Measurements from ENCODE around the gene DACT2. TPM values are rescaled to one million over a fixed set of nuclear protein-coding genes. Genes with fewer than 3 reads are reported as not detected.
"Not testable (repeated sequence)": the region's sequence is repeated elsewhere in the genome, so short reads cannot be mapped to it uniquely, and the experiment has no call there.

DACT2 gene
- total RNA-seq, 2 donors from 2014 or later: not detected

- H3K27me3 Mint-ChIP-seq: peaks cover 10% of the 10 kb centered on the region
- H3K9me3 ChIP-seq (ENCODE audit: control insufficient read depth, low read length, poor library complexity, severe bottlenecking): no peaks in the 10 kb centered on the region
- H3K4me3 Mint-ChIP-seq: no peak overlapping the region
- H3K36me3 Mint-ChIP-seq (ENCODE audit: low read depth): no peaks in the 10 kb centered on the region
- no peak overlapping the region for H3K27ac Mint-ChIP-seq
- H3K4me1 Mint-ChIP-seq: no peaks in the 10 kb centered on the region
- DNase-seq (no peak), ATAC-seq (no peak)
Measured at GRCh38 chr6:168361766-168362165, 42.2 kb upstream of the DACT2 start.

- H3K27me3 Mint-ChIP-seq: peaks cover 26% of the 10 kb centered on the region
- no peaks in the 10 kb centered on the region for H3K36me3 Mint-ChIP-seq (ENCODE audit: low read depth)
- ATAC-seq (no peak), DNase-seq (no peak)
- H3K9me3 ChIP-seq (ENCODE audit: control insufficient read depth, low read length, poor library complexity, severe bottlenecking): no peaks in the 10 kb centered on the region
- peaks cover 3% of the 10 kb centered on the region for H3K4me1 Mint-ChIP-seq
- H3K4me3 Mint-ChIP-seq: no peak overlapping the region
- H3K27ac Mint-ChIP-seq: no peak overlapping the region
Measured at GRCh38 chr6:168359794-168360193, 40.2 kb upstream of the DACT2 start.

- Mint-ChIP-seq H3K27me3 (peaks cover 23% of the 10 kb centered on the region), H3K4me1 (peaks cover 3% of the 10 kb centered on the region)
- no peak for ATAC-seq
Measured at GRCh38 chr6:168358842-168359420, 39.4 kb upstream of the DACT2 start.

GRCh38 chr6:168356872-168357271, 37.3 kb upstream of the DACT2 start:
- not testable (repeated sequence) for ATAC-seq; H3K4me1 Mint-ChIP-seq; H3K9me3 ChIP-seq (ENCODE audit: control insufficient read depth, low read length, poor library complexity, severe bottlenecking); H3K36me3 Mint-ChIP-seq (ENCODE audit: low read depth); H3K4me3 Mint-ChIP-seq; H3K27ac Mint-ChIP-seq; DNase-seq
- peaks cover 26% of the 10 kb centered on the region for H3K27me3 Mint-ChIP-seq

More at GRCh38 chr6:168358842-168359420, 39.4 kb upstream of the DACT2 start:
- H3K9me3 ChIP-seq (ENCODE audit: control insufficient read depth, low read length, poor library complexity, severe bottlenecking): no peaks in the 10 kb centered on the region
- Mint-ChIP-seq H3K27ac (no peak overlapping the region), H3K4me3 (no peak overlapping the region), H3K36me3 (ENCODE audit: low read depth) (no peaks in the 10 kb centered on the region)
- DNase-seq: no peak

GRCh38 chr6:168355716-168356522, 36.3 kb upstream of the DACT2 start:
- no peak overlapping the region for H3K4me3 Mint-ChIP-seq
- peaks cover 30% of the 10 kb centered on the region for H3K27me3 Mint-ChIP-seq
- DNase-seq (no peak), ATAC-seq (no peak)
- H3K27ac Mint-ChIP-seq: no peak overlapping the region
- H3K36me3 Mint-ChIP-seq (ENCODE audit: low read depth): no peaks in the 10 kb centered on the region
- H3K4me1 Mint-ChIP-seq: peaks cover 3% of the 10 kb centered on the region
- no peaks in the 10 kb centered on the region for H3K9me3 ChIP-seq (ENCODE audit: control insufficient read depth, low read length, poor library complexity, severe bottlenecking)

GRCh38 chr6:168354338-168354737, 34.8 kb upstream of the DACT2 start:
- DNase-seq (no peak), ATAC-seq (no peak)
- no peaks in the 10 kb centered on the region for H3K36me3 Mint-ChIP-seq (ENCODE audit: low read depth)
- no peak overlapping the region for H3K4me3 Mint-ChIP-seq
- H3K27ac Mint-ChIP-seq: no peak overlapping the region
- H3K4me1 Mint-ChIP-seq: peaks cover 3% of the 10 kb centered on the region
- no peaks in the 10 kb centered on the region for H3K9me3 ChIP-seq (ENCODE audit: control insufficient read depth, low read length, poor library complexity, severe bottlenecking)
- peaks cover 34% of the 10 kb centered on the region for H3K27me3 Mint-ChIP-seq

GRCh38 chr6:168353041-168353440, 33.5 kb upstream of the DACT2 start:
- no peaks in the 10 kb centered on the region for H3K9me3 ChIP-seq (ENCODE audit: control insufficient read depth, low read length, poor library complexity, severe bottlenecking)
- Mint-ChIP-seq H3K27me3 (peaks cover 34% of the 10 kb centered on the region), H3K27ac (no peak overlapping the region), H3K4me1 (peaks cover 3% of the 10 kb centered on the region), H3K36me3 (ENCODE audit: low read depth) (no peaks in the 10 kb centered on the region), H3K4me3 (no peak overlapping the region)
- DNase-seq (no peak), ATAC-seq (no peak)

GRCh38 chr6:168352096-168352495, 32.5 kb upstream of the DACT2 start:
- no peaks in the 10 kb centered on the region for H3K36me3 Mint-ChIP-seq (ENCODE audit: low read depth)
- no peak overlapping the region for H3K4me3 Mint-ChIP-seq
- DNase-seq: no peak
- H3K27ac Mint-ChIP-seq: no peak overlapping the region
- H3K9me3 ChIP-seq (ENCODE audit: control insufficient read depth, low read length, poor library complexity, severe bottlenecking): no peaks in the 10 kb centered on the region
- peaks cover 3% of the 10 kb centered on the region for H3K4me1 Mint-ChIP-seq
- ATAC-seq: no peak
- peaks cover 38% of the 10 kb centered on the region for H3K27me3 Mint-ChIP-seq

GRCh38 chr6:168349718-168350210, 30.2 kb upstream of the DACT2 start:
- no peak overlapping the region for H3K4me3 Mint-ChIP-seq
- DNase-seq (no peak), ATAC-seq (no peak)
- no peak overlapping the region for H3K27ac Mint-ChIP-seq
- H3K9me3 ChIP-seq (ENCODE audit: control insufficient read depth, low read length, poor library complexity, severe bottlenecking): no peaks in the 10 kb centered on the region
- H3K27me3 Mint-ChIP-seq: peaks cover 33% of the 10 kb centered on the region
- H3K36me3 Mint-ChIP-seq (ENCODE audit: low read depth): peaks cover 4% of the 10 kb centered on the region
- no peaks in the 10 kb centered on the region for H3K4me1 Mint-ChIP-seq

- Mint-ChIP-seq H3K36me3 (ENCODE audit: low read depth) (peaks cover 5% of the 10 kb centered on the region), H3K27me3 (peaks cover 44% of the 10 kb centered on the region), H3K4me3 (no peak overlapping the region), H3K4me1 (no peaks in the 10 kb centered on the region), H3K27ac (no peak overlapping the region)
- ATAC-seq: no peak
- H3K9me3 ChIP-seq (ENCODE audit: control insufficient read depth, low read length, poor library complexity, severe bottlenecking): no peaks in the 10 kb centered on the region
- no peak for DNase-seq
Measured at GRCh38 chr6:168348186-168348585, 28.6 kb upstream of the DACT2 start.

GRCh38 chr6:168347615-168348014, 28.0 kb upstream of the DACT2 start:
- Mint-ChIP-seq H3K4me3 (no peak overlapping the region), H3K27me3 (peaks cover 42% of the 10 kb centered on the region), H3K36me3 (ENCODE audit: low read depth) (peaks cover 5% of the 10 kb centered on the region), H3K4me1 (no peaks in the 10 kb centered on the region), H3K27ac (no peak overlapping the region)
- DNase-seq: no peak
- H3K9me3 ChIP-seq (ENCODE audit: control insufficient read depth, low read length, poor library complexity, severe bottlenecking): no peaks in the 10 kb centered on the region
- ATAC-seq: no peak

- Mint-ChIP-seq H3K27ac (no peak overlapping the region), H3K4me3 (no peak overlapping the region), H3K27me3 (peaks cover 46% of the 10 kb centered on the region), H3K36me3 (ENCODE audit: low read depth) (peaks cover 5% of the 10 kb centered on the region), H3K4me1 (no peaks in the 10 kb centered on the region)
- ATAC-seq (no peak), DNase-seq (no peak)
- no peaks in the 10 kb centered on the region for H3K9me3 ChIP-seq (ENCODE audit: control insufficient read depth, low read length, poor library complexity, severe bottlenecking)
Measured at GRCh38 chr6:168347053-168347452, 27.5 kb upstream of the DACT2 start.

- peaks cover 50% of the 10 kb centered on the region for H3K27me3 Mint-ChIP-seq
- H3K4me1 Mint-ChIP-seq: peaks cover 2% of the 10 kb centered on the region
- DNase-seq (no peak), ATAC-seq (no peak)
- H3K27ac Mint-ChIP-seq: no peak overlapping the region
- H3K4me3 Mint-ChIP-seq: no peak overlapping the region
- H3K9me3 ChIP-seq (ENCODE audit: control insufficient read depth, low read length, poor library complexity, severe bottlenecking): no peaks in the 10 kb centered on the region
- peaks cover 5% of the 10 kb centered on the region for H3K36me3 Mint-ChIP-seq (ENCODE audit: low read depth)
Measured at GRCh38 chr6:168345896-168346754, 26.5 kb upstream of the DACT2 start.
